GM12864 (cell line): ENCODE results near the gene MYO6.
"Not testable (repeated sequence)": the region's sequence is repeated elsewhere in the genome, so short reads cannot be mapped to it uniquely, and the experiment has no call there.

Experiments used
- DNase-seq: peaks from one replicate; pipeline ENCODE4 v3.0.0-alpha.2; 2011; ENCODE audit warnings: low read depth
- H3K4me3 ChIP-seq: 2 replicates; pipeline ENCODE4 v1.5.1; 2011; ENCODE audit warnings: mild to moderate bottlenecking, low read depth, low read length, control low read depth
- CTCF ChIP-seq: IDR thresholded peaks from 2 replicates; pipeline ENCODE4 v1.5.1; 2011; ENCODE audit warnings: low read depth, mild to moderate bottlenecking, moderate library complexity, low read length, control low read depth, inconsistent platforms; ENCODE audit errors: missing control alignments

The MYO6 gene

DNA sequence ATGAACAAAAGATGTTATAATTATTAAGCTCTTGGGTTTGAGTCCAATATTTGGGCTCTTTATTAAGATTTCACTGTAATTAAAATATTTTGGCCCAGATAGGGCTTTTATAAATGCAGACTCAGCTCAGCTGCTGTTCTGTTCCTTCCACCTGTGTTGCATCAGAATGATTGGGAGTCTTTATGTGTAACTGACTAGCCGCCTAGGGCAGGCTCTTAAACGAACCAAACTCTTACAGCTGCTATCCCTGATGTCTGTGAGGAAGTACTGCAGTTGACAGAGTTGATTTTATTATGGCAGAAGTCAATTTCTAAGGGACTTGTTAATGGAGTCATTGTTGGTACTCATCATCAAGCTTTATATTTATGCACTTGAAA lies 144.7 kb downstream of the MYO6 start:
- H3K4me3 ChIP-seq = no peak overlapping the region

GRCh38 chr6:75896526-75896925 lies 147.5 kb downstream of the MYO6 start:
- H3K4me3 ChIP-seq = no peak overlapping the region
- no peak for DNase-seq
- no peak for TF ChIP-seq CTCF

More for the DNA sequence above, 144.7 kb downstream of the MYO6 start:
- no peak for DNase-seq
- no peak for TF ChIP-seq CTCF

DNA sequence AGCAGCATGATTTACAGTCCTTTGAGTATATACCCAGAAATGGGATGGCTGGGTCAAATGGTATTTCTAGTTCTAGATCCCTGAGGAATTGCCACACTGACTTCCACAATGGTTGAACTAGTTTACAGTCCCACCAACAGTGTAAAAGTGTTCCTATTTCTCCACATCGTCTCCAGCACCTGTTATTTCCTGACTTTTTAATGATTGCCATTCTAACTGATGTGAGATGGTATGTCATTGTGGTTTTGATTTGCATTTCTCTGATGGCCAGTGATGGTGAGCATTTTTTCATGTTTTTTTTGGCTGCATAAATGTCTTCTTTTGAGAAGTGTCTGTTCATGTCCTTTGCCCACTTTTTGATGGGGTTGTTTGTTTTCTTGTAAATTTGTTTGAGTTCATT lies 151.2 kb downstream of the MYO6 start:
- not testable (repeated sequence) for DNase-seq, H3K4me3 ChIP-seq

- not testable (repeated sequence) for DNase-seq, H3K4me3 ChIP-seq
Measured at GRCh38 chr6:75905129-75905528, 156.1 kb downstream of the MYO6 start.

DNA sequence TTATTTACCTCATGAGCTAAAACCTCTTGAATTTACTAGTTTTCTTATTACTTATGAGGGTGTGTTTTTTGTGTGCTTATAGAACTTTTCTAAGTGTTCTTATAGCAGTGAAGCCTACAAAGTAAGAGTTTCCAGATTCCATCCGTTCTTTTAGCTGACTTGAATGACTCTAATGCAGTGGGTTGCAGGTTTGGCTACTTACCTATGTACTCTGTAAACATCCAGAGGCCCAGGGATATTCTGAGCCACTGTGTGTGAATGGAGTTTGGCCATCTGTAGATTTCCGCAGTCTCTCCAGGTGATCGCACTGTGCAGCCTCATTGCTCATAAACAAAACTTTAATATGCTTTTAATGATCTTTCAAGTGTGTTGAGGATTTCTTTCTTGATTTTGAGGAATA lies 157.8 kb downstream of the MYO6 start:
- no peak for DNase-seq
- H3K4me3 ChIP-seq = no peak overlapping the region
- TF ChIP-seq CTCF = no peak

DNA sequence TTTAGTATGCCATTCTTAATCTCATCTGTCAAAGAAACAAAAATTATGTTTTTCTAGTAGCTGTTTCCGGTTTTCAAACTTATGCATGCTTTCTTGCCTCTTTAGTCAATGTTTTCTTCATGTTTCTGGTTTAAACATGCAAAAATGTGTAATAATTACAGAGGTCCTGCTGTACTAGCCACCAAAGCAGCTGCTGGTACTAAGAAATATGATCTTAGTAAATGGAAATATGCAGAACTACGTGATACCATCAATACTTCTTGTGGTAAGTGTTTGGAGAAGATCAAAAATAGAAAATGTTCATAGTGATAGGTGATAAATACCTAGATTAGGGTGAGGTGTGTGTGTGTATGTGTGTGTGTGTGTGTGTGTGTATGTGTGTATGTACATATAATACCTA lies 158.4 kb downstream of the MYO6 start:
- TF ChIP-seq CTCF = no peak
- no peak overlapping the region for H3K4me3 ChIP-seq
- no peak for DNase-seq

- TF ChIP-seq CTCF = no peak
- no peak for DNase-seq
- H3K4me3 ChIP-seq = no peak overlapping the region
Measured at GRCh38 chr6:75913040-75913439, 164.0 kb downstream of the MYO6 start.

- DNase-seq = no peak
- H3K4me3 ChIP-seq = no peak overlapping the region
- no peak for TF ChIP-seq CTCF
Measured at GRCh38 chr6:75922226-75922625, 173.2 kb downstream of the MYO6 start.
